Fibroblast of skin of left biceps (primary cell): ENCODE measurements around the gene PREX1.
"Not testable (repeated sequence)": the region's sequence is repeated elsewhere in the genome, so short reads cannot be mapped to it uniquely, and the experiment has no call there.

Experiments
- DNase-seq, 2 experiments: peaks; one replicate each; pipeline ENCODE4 v3.0.0-alpha.2; 2013; ENCODE audit warnings: low read depth in 2 of 2

PREX1 gene

GRCh38 chr20:48793776-48794175, 34.0 kb downstream of the PREX1 start:
- no peak for DNase-seq

DNA sequence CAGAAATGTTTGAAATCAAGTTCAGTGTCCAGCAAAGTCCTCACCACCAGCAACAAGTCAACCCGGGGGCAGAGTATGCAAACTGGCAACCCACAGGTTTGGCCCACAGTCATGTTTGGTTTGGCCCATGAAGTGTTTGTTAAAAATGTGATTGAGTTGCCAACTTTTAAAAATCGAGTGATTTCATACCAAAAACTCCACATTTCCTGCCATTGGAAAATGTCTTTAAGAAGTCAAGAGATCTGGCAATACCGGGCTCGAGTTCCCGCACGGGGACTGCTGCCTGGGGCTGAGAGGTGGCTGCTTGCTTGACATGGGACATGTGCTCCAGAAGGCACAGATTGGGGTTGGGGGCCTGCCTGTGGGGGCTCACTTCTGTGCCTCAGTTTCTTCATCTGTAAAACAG, 36.1 kb downstream of the PREX1 start:
- peak in 1 of 2 experiments; percentile 7 for DNase-seq

- DNase-seq = no peak
Measured at GRCh38 chr20:48791014-48791413, 36.8 kb downstream of the PREX1 start.

DNA sequence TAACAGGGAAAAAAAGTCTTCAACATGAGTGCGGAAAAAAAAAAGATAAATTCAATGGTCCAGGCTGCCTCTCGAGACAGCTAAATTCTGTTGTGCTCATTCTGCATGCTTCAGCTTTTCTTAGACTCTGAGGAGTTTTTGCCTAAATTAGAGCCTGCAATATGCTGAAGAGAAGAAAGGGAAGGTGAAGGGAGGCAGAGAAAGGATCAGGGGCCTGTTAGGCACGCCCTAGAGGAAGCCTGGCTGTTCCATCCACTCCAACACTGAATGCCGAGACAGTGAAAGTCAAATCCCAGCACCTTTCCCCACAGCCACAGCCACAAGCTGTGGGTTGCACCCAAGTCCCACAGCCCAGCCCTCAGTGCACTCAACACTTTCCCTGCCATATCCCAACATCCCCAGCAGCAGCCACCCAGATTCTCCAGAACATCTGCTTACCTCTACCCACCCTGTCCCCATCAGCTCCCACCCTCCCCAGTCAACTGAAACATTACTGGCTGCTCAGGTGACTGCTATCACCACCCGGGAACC, 37.3 kb downstream of the PREX1 start:
- DNase-seq = no peak

DNA sequence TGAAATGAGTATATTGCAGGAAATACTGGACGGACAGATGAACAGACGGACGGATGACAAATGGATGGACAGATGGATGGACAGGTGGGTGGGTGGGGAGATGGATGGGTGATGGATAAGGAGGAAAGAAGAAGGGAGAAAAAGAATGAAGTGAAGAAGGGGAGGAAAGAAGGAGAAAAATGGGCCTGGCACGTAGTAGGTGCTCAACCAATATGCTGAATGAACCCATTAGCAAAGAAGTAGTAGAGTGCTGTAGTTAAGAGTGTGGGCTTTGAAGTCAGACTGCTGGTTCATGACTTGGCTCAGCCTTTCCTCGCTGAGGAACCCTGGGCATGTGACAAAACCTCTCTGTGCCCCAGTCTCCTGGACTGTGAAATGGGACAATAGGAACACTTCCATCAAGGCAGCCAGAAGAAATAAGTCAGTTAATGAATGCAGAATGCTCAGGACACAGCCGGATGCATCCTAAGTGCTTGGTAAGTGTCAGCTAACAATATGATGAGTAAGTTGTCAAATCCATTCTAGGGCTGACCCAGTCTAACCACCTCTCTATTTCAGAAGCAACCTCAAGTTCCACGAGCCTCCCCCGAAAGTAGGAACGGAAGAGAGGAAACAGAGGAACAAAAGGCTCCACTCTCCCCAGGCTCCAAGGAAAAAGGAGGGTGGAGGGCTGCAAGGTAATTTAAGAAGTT, 37.9 kb downstream of the PREX1 start:
- no peak for DNase-seq

GRCh38 chr20:48789185-48789668, 38.6 kb downstream of the PREX1 start:
- DNase-seq = no peak

- DNase-seq = no peak
Measured at GRCh38 chr20:48788486-48789072, 39.2 kb downstream of the PREX1 start.

DNA sequence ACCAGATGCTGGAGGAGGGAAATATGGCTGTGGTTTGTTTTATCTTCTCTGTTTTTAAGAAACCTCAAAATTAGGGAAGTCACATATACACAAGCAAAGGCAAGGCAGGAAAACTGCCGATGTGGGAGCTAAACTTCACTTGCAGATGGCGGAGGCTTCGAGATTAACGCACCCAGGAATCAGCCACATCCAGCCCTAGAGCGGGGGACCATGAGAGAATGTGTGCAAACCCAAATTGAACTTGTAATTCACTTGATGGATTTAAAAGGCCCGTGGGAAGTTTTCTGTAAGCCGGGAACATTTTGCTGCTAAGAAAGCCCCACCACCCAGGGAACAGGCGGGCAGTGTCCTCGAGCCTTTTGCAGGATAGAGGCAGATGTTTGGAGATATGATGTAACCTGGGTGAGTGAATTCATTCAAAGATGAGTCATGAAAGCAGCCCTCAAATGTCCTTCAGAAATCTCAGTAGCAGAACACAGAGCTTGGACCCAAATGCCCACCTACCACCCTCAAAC, 39.9 kb downstream of the PREX1 start:
- peak; percentile 51 to 58 for DNase-seq

DNA sequence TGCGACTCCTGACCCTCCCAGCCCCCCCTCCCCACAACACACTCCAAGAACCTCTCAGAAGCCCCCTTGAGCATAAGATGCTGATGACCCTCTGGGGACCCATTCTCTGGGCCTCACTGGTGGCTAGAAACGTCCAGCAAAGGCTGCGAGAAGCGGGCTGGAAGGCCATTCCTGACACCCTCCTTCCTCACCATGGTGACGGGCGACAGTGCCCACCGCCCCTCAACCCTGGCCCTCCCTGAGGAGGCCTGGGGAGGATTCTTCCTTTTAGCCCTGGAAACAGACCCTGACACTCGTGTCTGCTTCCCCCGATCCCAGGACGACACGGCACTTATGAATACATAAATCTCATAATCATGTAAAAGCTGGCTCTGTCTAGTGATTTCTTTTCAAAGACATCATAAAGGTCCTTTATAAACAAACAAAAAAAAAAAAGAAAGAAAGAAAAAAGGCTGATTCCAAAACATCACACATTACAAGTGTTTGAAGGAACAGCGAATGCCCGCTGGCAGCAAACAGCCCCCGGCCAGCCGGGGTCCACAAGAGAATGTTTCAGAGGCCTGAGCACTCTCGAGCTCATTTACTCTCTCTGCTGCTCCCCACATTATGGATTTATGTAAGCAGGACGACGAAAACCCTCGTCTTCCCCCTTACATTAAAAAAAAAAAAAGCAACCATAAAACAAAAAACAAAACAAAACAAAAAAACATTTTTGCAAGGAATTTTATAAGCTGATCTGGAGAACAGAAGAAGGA, 40.7 kb downstream of the PREX1 start:
- DNase-seq = no peak

DNA sequence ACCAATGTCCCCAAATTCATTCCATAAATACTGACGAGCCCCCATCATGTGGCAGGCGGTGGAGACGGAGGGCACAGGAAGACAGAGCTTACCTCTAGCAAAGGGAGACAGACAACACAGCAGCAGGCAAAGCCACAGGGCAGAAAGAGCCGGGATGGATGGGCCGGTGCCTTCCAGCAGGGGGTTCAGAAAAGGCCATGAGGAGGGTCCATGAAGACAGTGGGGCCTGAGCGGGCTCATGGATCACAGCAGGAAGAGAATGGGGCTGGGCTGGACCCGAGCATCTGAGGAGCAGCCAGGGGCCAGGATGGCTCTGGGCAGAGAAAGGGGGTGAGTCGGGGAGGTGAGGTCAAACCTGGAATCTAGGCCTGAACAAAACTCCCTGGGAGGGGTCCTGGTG, 42.0 kb downstream of the PREX1 start:
- no peak for DNase-seq

DNA sequence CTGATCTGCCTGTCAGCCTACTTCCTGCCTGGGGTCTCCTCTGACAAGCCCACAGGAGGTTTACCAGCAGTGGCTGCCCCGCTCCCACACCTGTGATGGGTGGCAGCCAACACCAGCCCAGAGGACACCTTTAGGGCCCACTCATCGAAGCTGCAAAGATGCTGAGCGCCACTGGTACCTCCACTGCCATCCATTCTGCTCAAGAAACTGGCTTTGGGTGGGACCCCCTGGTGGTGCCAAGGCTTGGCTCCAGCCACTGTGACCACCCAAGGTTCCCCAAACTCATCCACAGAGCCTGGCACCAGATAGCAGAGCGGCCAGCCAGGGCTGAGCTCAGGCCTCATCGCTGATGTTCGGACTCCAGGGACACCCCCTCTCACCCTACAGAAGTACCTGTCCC, 42.5 kb downstream of the PREX1 start:
- DNase-seq = no peak

DNA sequence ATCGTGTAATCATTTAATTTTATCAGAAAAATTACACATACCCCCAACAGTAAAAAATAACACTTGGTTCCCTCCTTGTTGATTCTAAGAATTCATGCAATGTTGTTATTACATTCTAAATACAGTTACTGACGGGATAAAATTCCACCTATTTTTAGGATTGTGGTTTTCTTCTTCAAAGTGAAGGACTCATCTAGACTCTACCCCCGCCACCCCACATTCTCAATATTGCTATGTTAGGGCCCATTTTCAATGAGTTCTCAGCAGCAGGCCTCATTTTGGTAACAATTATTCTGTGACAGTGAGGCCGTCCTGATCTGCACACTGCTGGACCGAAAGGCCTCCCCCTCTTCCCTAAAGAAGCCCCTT, 43.5 kb downstream of the PREX1 start:
- DNase-seq = no peak

GRCh38 chr20:48783533-48784272, 44.1 kb downstream of the PREX1 start:
- DNase-seq = no peak

DNA sequence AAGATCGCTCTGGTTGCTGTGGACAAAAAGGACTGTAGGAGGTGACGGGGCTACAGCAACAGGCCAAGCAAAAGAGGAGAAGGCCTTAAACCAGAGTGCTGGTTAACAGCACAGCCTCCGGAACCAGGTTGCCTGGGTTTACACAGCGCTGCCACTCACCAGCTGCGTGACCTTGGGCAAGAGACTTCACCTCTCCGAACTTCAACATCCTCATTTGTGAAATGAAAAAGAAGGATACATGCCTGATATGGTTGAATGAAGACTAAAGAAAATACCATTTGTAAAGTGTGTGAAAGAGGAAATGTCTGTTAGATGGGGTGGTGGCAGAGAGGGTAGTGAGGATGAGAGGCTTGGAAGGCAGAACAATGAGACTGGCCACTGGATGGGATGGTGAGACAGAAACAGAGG, 44.9 kb downstream of the PREX1 start:
- no peak for DNase-seq

DNA sequence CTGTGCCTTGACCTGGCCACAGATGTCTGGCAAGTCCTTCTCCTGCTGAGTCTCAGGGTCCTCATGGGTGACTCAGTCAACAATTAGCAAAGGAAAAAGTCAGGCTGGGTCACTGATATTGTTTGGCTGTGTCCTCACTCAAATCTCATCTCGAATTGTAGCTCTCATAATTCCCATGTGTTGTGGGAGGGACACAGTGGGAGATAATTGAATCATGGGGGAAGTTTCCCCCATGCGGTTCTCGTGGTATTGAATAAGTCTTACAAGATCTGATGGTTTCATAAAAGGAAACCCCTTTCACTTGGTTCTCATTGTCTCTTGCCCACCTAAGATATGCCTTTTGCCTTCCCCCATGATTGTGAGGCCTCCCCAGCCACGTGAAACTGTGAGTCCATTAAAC, 45.7 kb downstream of the PREX1 start:
- no peak for DNase-seq

- no peak for DNase-seq
Measured at GRCh38 chr20:48781634-48782033, 46.2 kb downstream of the PREX1 start.

- DNase-seq = no peak
Measured at GRCh38 chr20:48779435-48779834, 48.4 kb downstream of the PREX1 start.

GRCh38 chr20:48777821-48778220, 50.0 kb downstream of the PREX1 start:
- no peak for DNase-seq

DNA sequence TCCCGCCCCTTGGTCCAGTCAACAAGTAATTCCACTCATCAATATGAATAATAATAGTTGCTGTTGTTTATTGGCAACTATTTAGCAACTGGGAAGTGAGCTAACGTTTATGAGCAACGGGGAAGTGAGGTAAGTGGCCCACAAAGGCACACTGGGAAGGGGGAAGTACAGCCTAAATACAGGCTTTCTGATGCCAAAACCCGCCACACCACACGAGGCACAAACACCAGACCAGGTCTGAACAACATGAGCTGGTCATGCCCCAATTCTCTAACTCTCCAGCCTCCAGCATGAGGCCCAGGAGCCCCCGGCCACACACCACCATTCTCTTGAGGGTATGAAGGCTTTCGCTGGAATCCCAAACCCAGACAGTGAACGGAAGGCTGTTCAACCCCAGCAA, 50.8 kb downstream of the PREX1 start:
- no peak for DNase-seq

- peak; percentile 49 to 54 for DNase-seq
Measured at GRCh38 chr20:48776306-48776705, 51.5 kb downstream of the PREX1 start.

GRCh38 chr20:48775545-48775944, 52.3 kb downstream of the PREX1 start:
- not testable (repeated sequence) for DNase-seq

GRCh38 chr20:48774696-48775095, 53.1 kb downstream of the PREX1 start:
- DNase-seq = no peak
